ENCODE results near the gene P3R3URF.

The P3R3URF gene

GRCh38 chr1:46193984-46194570 lies 17.8 kb upstream of the P3R3URF start:
- no peak for DNase-seq

- DNase-seq, result no peak
These were observed 17.0 kb upstream of the P3R3URF start for GRCh38 chr1:46193285-46193684.

- no peak for DNase-seq
These were observed 15.9 kb upstream of the P3R3URF start for GRCh38 chr1:46192171-46192570.

GRCh38 chr1:46191033-46191701 lies 14.9 kb upstream of the P3R3URF start:
- DNase-seq, result no peak

GRCh38 chr1:46190539-46190938 lies 14.3 kb upstream of the P3R3URF start:
- DNase-seq, result no peak

GRCh38 chr1:46188295-46189030 lies 12.2 kb upstream of the P3R3URF start:
- no peak for DNase-seq

- no peak for DNase-seq
These were observed 11.0 kb upstream of the P3R3URF start for GRCh38 chr1:46187106-46187869.

GRCh38 chr1:46186076-46186475 lies 9.8 kb upstream of the P3R3URF start:
- DNase-seq, result no peak

- DNase-seq, result no peak
These were observed 8.8 kb upstream of the P3R3URF start for GRCh38 chr1:46184920-46185658.

- DNase-seq, result no peak
These were observed 7.8 kb upstream of the P3R3URF start for GRCh38 chr1:46183926-46184557.

- DNase-seq, result no peak
These were observed 7.0 kb upstream of the P3R3URF start for GRCh38 chr1:46183079-46183847.

- no peak for DNase-seq
These were observed 5.3 kb upstream of the P3R3URF start for GRCh38 chr1:46181343-46182260.

- no peak for DNase-seq
These were observed 3.9 kb upstream of the P3R3URF start for GRCh38 chr1:46180082-46180616.

GRCh38 chr1:46179138-46180081 lies 3.1 kb upstream of the P3R3URF start:
- peak; percentile 88 for DNase-seq

GRCh38 chr1:46175243-46175642 lies 1.0 kb downstream of the P3R3URF start:
- DNase-seq, result no peak

GRCh38 chr1:46174448-46175231 lies 1.6 kb downstream of the P3R3URF start, which contains the start of gene TSPAN1:
TSS of gene TSPAN1 (plus strand) at chr1:46175087. CDS start at chr1:46181108, 6,021 bp downstream.
- no peak for DNase-seq

- peak; percentile 64 for DNase-seq
These were observed 2.9 kb downstream of the P3R3URF start for GRCh38 chr1:46173361-46173856.

- DNase-seq, result no peak
These were observed 4.0 kb downstream of the P3R3URF start for GRCh38 chr1:46172321-46172720.

Data from retina (tissue), 1 donor.